K562 (cell line): ENCODE measurements around the gene TANC1. TPM values are rescaled to one million over a fixed set of nuclear protein-coding genes. Genes with fewer than 3 reads are reported as not detected.
A peak's percentile ranks its signal among the peaks of the same experiment; 100 is the strongest.

Source experiments
- ATAC-seq: fragments of 200-7000 bp; cut with Tn5 transposase; 3 replicates; pipeline ENCODE4 v1.9.1; 2020; ENCODE audit warnings: moderate library complexity
- BruUV-seq: library from RNA; stranded (reverse); fragments of 400-500 nt; replicated peaks from 2 replicates; lab custom pipeline; 2021; lab: Mats Ljungman, UMichigan
- CTCF ChIA-PET: fragments of 300-600 bp; formaldehyde crosslinking; extraction: SDS; loops from one replicate; lab custom pipeline; 2021; ENCODE audit warnings: low intra/inter-chr PET ratio; lab: Yijun Ruan, JAX
- POLR2A ChIA-PET: fragments of 300-600, 350-650 bp; sonication (Branson Sonifier 250); formaldehyde crosslinking; extraction: SDS; loops from one replicate; lab custom pipeline; 2021; ENCODE audit warnings: antibody characterized with exemption, inconsistent platforms; lab: Yijun Ruan, JAX
- DNase-seq, 4 experiments: peaks; one replicate each; pipeline versions ENCODE4 v3.0.0 to v3.0.0-alpha.2; 2011 to 2018; ENCODE audit warnings: low spot score in 3 of 4, mixed read lengths in 3 of 4; ENCODE audit errors: extremely low read depth in 1 of 4
- FAIRE-seq: peaks from 2 replicates; lab custom pipeline; 2011; peaks lifted over from hg19 to GRCh38; lab: Jason Lieb, UNC
- H2AFZ ChIP-seq: 2 replicates; pipeline ENCODE4 v1.6.0; 2011; ENCODE audit warnings: low read depth, low read length, control low read depth, inconsistent platforms
- H3K27ac ChIP-seq: fragments of 200-600 bp; 3 replicates; pipeline ENCODE4 v1.8.0; 2011; ENCODE audit warnings: low read depth, mild to moderate bottlenecking, control low read depth, inconsistent platforms, low read length, moderate library complexity, mixed read lengths; ENCODE audit errors: extremely low read depth
- H3K27me3 ChIP-seq, 2 experiments: fragments of 300-600 bp in 1 of 2; 2 replicates in 1 of 2; 3 replicates in 1 of 2; pipeline versions ENCODE4 v1.6.0 to v1.8.0; 2011; ENCODE audit warnings: inconsistent platforms in 2 of 2, low read length in 2 of 2, mild to moderate bottlenecking in 1 of 2, mixed read lengths in 1 of 2, moderate library complexity in 1 of 2; ENCODE audit not compliant: control insufficient read depth in 2 of 2, insufficient read depth in 2 of 2
- H3K36me3 ChIP-seq: fragments of 300-600 bp; 3 replicates; pipeline ENCODE4 v1.8.0; 2011; ENCODE audit warnings: mild to moderate bottlenecking, low read length, inconsistent platforms; ENCODE audit not compliant: control insufficient read depth, insufficient read depth
- H3K4me1 ChIP-seq, 2 experiments: fragments of 200-600 bp in 1 of 2; replicated peaks in 1 of 2; 2 replicates in 1 of 2; 3 replicates in 1 of 2; pipeline versions ENCODE4 v1.5.1 to v1.8.0; 2011; ENCODE audit warnings: inconsistent platforms in 2 of 2, low read length in 2 of 2, mild to moderate bottlenecking in 1 of 2, mixed read lengths in 1 of 2, moderate library complexity in 1 of 2; ENCODE audit not compliant: control insufficient read depth in 2 of 2, insufficient read depth in 2 of 2
- H3K4me2 ChIP-seq: 2 replicates; pipeline ENCODE4 v1.6.1; 2011; ENCODE audit warnings: low read length, control low read depth, inconsistent platforms, mixed read lengths; ENCODE audit not compliant: insufficient read depth
- H3K4me3 ChIP-seq: fragments of 200-600 bp; sonication (generic), shearing (Covaris generic); 2 replicates; pipeline ENCODE4 v1.5.1; 2016; ENCODE audit warnings: control low read depth, inconsistent platforms
- H3K79me2 ChIP-seq: fragments of 200-600 bp; 3 replicates; pipeline ENCODE4 v1.8.0; 2011; ENCODE audit warnings: low read length, inconsistent platforms; ENCODE audit not compliant: control insufficient read depth, insufficient read depth
- H3K9ac ChIP-seq, 2 experiments: 2 replicates each; pipeline versions ENCODE4 v1.6.0 to v1.6.1; 2011; ENCODE audit warnings: low read depth in 2 of 2, low read length in 2 of 2, control low read depth in 1 of 2, inconsistent platforms in 1 of 2, mild to moderate bottlenecking in 1 of 2, mixed read lengths in 1 of 2; ENCODE audit not compliant: insufficient read depth in 1 of 2
- H3K9me1 ChIP-seq: one replicate; pipeline ENCODE4 v1.6.0; 2011; ENCODE audit warnings: inconsistent platforms, mild to moderate bottlenecking, low read length, moderate library complexity; ENCODE audit not compliant: control insufficient read depth, insufficient read depth
- H3K9me3 ChIP-seq: replicated peaks from 2 replicates; pipeline ENCODE4 v1.5.1; 2011; ENCODE audit warnings: low read depth, low read length, inconsistent platforms; ENCODE audit not compliant: control insufficient read depth, insufficient read depth
- H4K20me1 ChIP-seq: replicated peaks from 2 replicates; pipeline ENCODE4 v1.6.1; 2011; ENCODE audit warnings: low read length, inconsistent platforms, mixed read lengths; ENCODE audit not compliant: control insufficient read depth, insufficient read depth
- ARID3A ChIP-seq: IDR thresholded peaks from 2 replicates; pipeline ENCODE4 v1.6.1; 2012; ENCODE audit warnings: low read depth, low read length, improper control_type of control experiment, borderline replicate concordance
- CGGBP1 ChIP-seq: fragments of 250-450 bp; sonication (Bioruptor Pico); IDR thresholded peaks from 2 replicates; pipeline ENCODE4 v1.9.0; 2021; ENCODE audit warnings: mild to moderate bottlenecking
- FOXM1 ChIP-seq, 2 experiments: fragments of 450-650 bp in 1 of 2; sonication (generic) in 1 of 2; formaldehyde crosslinking in 1 of 2; IDR thresholded peaks; 2 replicates each; pipeline versions ENCODE4 v1.6.1 to v1.9.0; 2017 to 2022; ENCODE audit warnings: low read depth in 2 of 2, mild to moderate bottlenecking in 2 of 2, missing genetic modification reagents in 1 of 2, moderate library complexity in 1 of 2
- NFE2 ChIP-seq: IDR thresholded peaks from 2 replicates; pipeline ENCODE4 v1.6.1; 2014; ENCODE audit warnings: antibody characterized with exemption, low read depth
- NFIC ChIP-seq: fragments of 450-650 bp; IDR thresholded peaks from 2 replicates; pipeline ENCODE4 v1.6.1; 2017; ENCODE audit warnings: mild to moderate bottlenecking, inconsistent platforms
- POLR2H ChIP-seq: IDR thresholded peaks from 2 replicates; pipeline ENCODE4 v1.6.1; 2016; ENCODE audit warnings: missing genetic modification characterization, low read depth, mild to moderate bottlenecking, control low read depth, missing compliant biosample characterization, moderate library complexity
- POLR3A ChIP-seq: IDR thresholded peaks from 2 replicates; pipeline ENCODE4 v1.6.1; 2011; ENCODE audit warnings: borderline replicate concordance, mild to moderate bottlenecking, moderate library complexity; ENCODE audit not compliant: insufficient read length, insufficient read depth; ENCODE audit errors: extremely low read depth
- ZMIZ1 ChIP-seq, 2 experiments: fragments of 150-350 bp in 1 of 2; IDR thresholded peaks; 2 replicates each; pipeline ENCODE4 v1.6.1; 2012 to 2016; ENCODE audit warnings: low read depth in 2 of 2, low read length in 2 of 2, mild to moderate bottlenecking in 1 of 2, moderate library complexity in 1 of 2
- ZNF263 ChIP-seq: sonication (generic); formaldehyde crosslinking; IDR thresholded peaks from 2 replicates; pipeline ENCODE4 v1.8.0; 2022; ENCODE audit warnings: mild to moderate bottlenecking, missing genetic modification reagents, borderline replicate concordance
- ZNF778 ChIP-seq: fragments of 450-650 bp; formaldehyde crosslinking; IDR thresholded peaks from 2 replicates; pipeline ENCODE4 v1.4.0; 2020; ENCODE audit warnings: mild to moderate bottlenecking, moderate library complexity
- WGBS: fragments of 100-300 bp; shearing (Covaris generic); methylation state at CpG from one replicate; pipeline ENCODE4 v1.1.6; 2016; ENCODE audit warnings: low coverage, mixed read lengths; ENCODE audit not compliant: insufficient coverage; ENCODE audit errors: missing lambda C conversion rate; 5-methylcytosine and 5-hydroxymethylcytosine counted together
- in situ Hi-C: fragments of 300-500 bp; cut with MboI; formaldehyde crosslinking; loops from 4 replicates; pipeline ENCODE4 v1.15.0; 2018; ENCODE audit warnings: inconsistent platforms, mixed read lengths
- intact Hi-C: fragments of 100-400 bp; cut with micrococcal nuclease; formaldehyde crosslinking; loops from 2 replicates; pipeline ENCODE4 v1.14.2; 2022
- polyA plus RNA-seq, 8 experiments: library from polyadenylated mRNA; depleted of rRNA in 4 of 8; stranded (reverse) in 5 of 8; unstranded in 3 of 8; fragments of >200 nt; fragmentation: Nextera tagmentation in 2 of 8; fragmentation: Illumina TruSeq in 1 of 8; extraction: Ambion mirVana in 2 of 8; extraction: Trizol in 1 of 8; gene quantifications; 2 replicates each; pipeline versions ENCODE4 v1.2.1 to v1.2.3, GENCODE V29; 2011 to 2014; ENCODE audit warnings: inconsistent platforms in 1 of 8, missing spikeins in 1 of 8
- total RNA-seq, 7 experiments: library from RNA; depleted of rRNA in 6 of 7; stranded (reverse); fragments of >200 nt in 6 of 7; fragmentation: Illumina TruSeq in 2 of 7; extraction: Trizol in 2 of 7; gene quantifications; 2 replicates each; pipeline versions ENCODE4 v1.2.1 to v1.2.3, GENCODE V29; 2011 to 2021; ENCODE audit warnings: low replicate concordance in 1 of 7

Gene TANC1
- total and polyA plus RNA-seq, 9 of the 15 experiments (the other 6 are each of a cell fraction or from before 2014, with no cell fraction given), result under 0.01 to 0.20 (median 0.07) TPM; not detected in 1

GRCh38 chr2:159084384-159085370 is 116.2 kb downstream of the TANC1 start (continued):
- no peak for TF ChIP-seq CGGBP1
- TF ChIP-seq POLR2H (tag), result peak; percentile 84
- TF ChIP-seq ZNF263 (CRISPR knock-in tag), result no peak
- TF ChIP-seq POLR3A, result peak; percentile 71
- peak; percentile 46 for TF ChIP-seq NFE2

GRCh38 chr2:159086342-159086741 is 117.9 kb downstream of the TANC1 start:
- intact Hi-C loops (no loop called here), in situ Hi-C loops (no loop called here)
- CTCF ChIA-PET, result no interaction called here
- no peaks in the 10 kb centered on the region for H3K79me2 ChIP-seq
- POLR2A ChIA-PET, result interaction anchor here (0.6 to 0.7 kb wide), 2 partner anchors 9 to 17 kb away, joined by 3 read pairs; no protein-coding TSS in a partner anchor
- FAIRE-seq, result no peak
- ATAC-seq, result no peak
- H2AFZ ChIP-seq, result no peak overlapping the region
- no peaks in the 10 kb centered on the region for H3K36me3 ChIP-seq
- no peak overlapping the region; a peak in 1 of 4 replicates for H3K9ac ChIP-seq
- H4K20me1 ChIP-seq, result no peaks in the 10 kb centered on the region
- H3K4me2 ChIP-seq, result no peak overlapping the region
- no peak overlapping the region for H3K27ac ChIP-seq
- no peaks in the 10 kb centered on the region for H3K9me3 ChIP-seq
- H3K9me1 ChIP-seq, result no peaks in the 10 kb centered on the region
- WGBS, result 0% methylated on average over 1 of the region's 1 CpG
- peaks cover 2 to 12% of the 10 kb centered on the region in 2 experiments; a peak in 2 of 5 replicates for H3K27me3 ChIP-seq
- H3K4me1 ChIP-seq, result peaks cover 0 to 5% of the 10 kb centered on the region in 2 experiments; a peak in 2 of 5 replicates
- H3K4me3 ChIP-seq, result no peak overlapping the region
- BruUV-seq, result no TSS peak
- TF ChIP-seq FOXM1 (IDR thresholded peaks at IDR 0.05; ENCODE audit: low read depth) (no peak), FOXM1 (CRISPR knock-in tag; IDR thresholded peaks at IDR 0.05; ENCODE audit: low read depth) (no peak), NFIC (peak; percentile 85), ARID3A (no peak), ZMIZ1 (IDR thresholded peaks at IDR 0.05; ENCODE audit: low read depth in 2 of 2, low read length in 2 of 2) (no peak), ZNF778 (no peak)
- TF ChIP-seq, all 486 proteins: peak for 1
- DNase-seq, result peak in 1 of 4 experiments; percentile 44
